HG02642 (cell line): ENCODE measurements around the gene OTC.

Experiments used
- ATAC-seq: cut with Tn5 transposase; IDR thresholded peaks from one replicate; pipeline ENCODE4 v1.9.1; 2021; ENCODE audit warnings: mild to moderate bottlenecking; ENCODE audit not compliant: unreplicated experiment, poor library complexity

Gene OTC

DNA sequence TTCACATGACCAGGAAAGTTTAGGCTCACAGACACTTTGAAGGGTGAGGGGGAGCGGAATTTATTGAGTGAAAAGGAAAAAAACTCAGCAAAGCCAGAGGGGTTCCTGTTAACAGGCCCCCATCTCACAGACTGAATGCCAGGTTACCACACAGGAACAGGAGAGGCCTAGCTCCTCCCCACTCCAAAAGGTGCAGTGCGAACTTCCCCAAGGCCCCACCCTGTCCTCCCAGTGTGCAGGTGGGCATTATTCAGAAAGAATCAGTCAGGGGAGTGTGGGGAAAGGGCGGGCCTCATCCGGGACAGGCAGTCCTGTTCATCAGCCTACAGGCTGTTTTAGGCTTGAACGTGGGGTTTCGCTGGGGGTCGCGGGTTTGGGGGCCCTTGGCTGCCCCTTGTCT is 4.0 kb downstream of the OTC start:
- ATAC-seq: no peak

DNA sequence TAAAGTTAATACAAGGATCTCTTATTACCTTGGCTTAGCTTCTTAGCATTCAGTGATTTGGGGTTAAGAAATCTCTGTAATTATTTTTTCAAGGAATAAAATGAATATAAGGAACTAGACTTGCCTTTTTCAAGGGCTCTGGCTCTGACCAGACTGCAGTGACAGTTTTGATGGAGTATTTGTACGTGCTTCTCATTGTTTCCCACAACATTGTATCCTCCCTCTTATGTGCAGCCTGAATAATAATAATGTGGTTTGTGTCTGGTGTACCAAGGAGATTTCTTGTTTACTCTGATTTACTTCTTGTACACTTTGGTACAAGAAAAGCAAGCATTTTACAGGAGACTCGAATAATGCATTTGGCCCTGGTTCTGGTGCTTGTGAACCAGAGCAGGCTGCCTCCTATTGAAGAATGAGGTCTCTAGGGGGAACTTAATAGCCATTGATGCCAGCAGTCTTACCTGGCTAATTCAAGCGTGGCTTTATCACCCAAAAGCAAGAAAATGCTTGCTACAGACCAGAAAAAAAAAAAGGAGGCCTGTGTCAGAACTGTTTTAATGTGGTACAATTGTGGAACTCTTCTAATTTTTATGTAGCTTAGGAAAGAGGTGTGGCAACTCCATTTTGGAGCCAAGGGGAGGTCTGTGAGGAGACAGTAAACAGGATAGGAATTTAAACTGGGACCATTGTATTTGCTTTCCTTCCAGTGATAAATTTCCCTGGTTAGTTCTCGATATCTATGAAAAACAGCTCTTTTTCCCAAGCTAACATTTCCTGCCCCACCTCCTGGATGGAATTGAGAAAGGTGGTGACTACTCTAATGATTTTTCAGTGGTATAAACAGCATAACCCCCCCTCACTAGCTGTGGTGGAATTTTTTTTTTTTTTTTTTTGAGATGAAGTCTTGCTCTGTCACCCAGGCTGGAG is 5.6 kb downstream of the OTC start:
- no peak for ATAC-seq

GRCh38 chrX:38363046-38363445 is 10.6 kb downstream of the OTC start:
- no peak for ATAC-seq

GRCh38 chrX:38365954-38366353 is 13.6 kb downstream of the OTC start:
- ATAC-seq: no peak

- no peak for ATAC-seq
These were observed 16.4 kb downstream of the OTC start for GRCh38 chrX:38368774-38369173.

DNA sequence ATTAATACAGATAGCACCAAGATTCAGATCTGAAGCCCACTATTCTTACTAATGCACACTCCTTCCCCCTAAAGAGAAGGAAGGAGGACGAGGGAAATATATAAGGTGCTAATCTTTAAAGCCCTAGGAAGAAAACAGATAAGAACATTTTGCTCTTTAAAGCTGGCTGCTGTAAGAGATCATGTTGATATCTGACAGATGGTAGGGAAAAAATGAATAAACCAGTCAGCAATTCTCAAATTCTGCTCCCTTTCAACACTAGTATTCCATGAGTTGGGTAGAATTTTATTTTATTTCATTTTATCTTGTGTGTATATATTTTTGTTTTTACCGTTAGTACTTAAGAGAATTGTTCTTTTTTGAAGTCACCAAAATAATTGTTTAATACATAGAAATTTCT is 19.2 kb downstream of the OTC start:
- ATAC-seq: no peak

DNA sequence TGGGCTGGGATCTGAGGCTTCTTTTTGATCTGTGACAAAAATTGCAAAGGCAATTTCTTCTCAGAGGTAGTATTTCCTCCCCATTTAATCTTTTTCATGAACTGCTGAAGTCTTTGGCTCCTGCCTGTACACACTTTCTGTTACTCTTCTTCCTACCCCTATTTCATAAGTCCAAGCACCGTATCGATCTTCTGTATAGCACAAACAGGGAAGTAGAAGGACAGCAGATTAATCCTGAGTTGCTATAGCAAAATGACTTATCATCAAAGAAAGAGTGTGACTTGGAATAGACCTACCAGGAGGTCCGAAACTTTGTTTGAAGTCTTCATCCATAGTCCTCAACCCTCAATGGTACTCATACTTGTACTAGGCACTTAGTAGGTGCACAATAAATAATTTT is 22.0 kb downstream of the OTC start:
- no peak for ATAC-seq

DNA sequence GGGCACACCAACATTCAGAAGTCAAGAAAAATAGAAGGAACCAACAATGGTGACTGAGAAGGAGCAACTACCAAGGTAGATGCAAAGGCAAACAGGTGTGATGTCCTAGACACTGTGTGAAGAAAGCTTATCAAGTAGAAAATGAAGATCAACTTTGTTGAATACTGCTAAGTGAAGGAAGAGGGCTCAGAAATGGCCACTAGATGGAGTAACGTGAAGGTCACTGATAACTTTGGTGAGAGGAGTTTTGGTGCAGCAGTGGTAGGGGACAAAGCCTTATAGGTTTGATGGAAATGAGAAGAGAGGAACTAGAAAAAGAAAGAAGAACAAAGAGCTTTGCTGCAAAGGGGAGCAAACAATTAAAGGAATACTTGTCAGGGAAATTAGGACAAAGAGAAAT is 23.5 kb downstream of the OTC start:
- no peak for ATAC-seq

DNA sequence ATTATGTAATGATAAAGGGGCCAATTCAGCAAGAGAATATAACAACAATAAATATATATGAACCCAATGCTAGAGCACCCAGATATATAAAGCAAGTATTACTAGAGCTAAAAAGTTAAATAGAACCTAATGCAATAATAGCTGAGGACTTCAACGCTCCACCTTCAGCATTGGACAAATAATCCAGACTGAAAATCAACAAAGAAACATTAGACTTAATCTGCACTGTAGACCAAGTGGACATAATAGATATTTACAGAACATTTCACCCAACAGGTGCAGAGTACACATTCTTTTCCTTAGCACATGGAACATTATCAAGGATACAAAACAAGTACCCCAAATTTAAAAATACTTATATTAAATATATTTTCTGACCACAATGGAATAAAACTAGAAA is 24.3 kb downstream of the OTC start:
- no peak for ATAC-seq

GRCh38 chrX:38379088-38379487 is 26.7 kb downstream of the OTC start:
- no peak for ATAC-seq

DNA sequence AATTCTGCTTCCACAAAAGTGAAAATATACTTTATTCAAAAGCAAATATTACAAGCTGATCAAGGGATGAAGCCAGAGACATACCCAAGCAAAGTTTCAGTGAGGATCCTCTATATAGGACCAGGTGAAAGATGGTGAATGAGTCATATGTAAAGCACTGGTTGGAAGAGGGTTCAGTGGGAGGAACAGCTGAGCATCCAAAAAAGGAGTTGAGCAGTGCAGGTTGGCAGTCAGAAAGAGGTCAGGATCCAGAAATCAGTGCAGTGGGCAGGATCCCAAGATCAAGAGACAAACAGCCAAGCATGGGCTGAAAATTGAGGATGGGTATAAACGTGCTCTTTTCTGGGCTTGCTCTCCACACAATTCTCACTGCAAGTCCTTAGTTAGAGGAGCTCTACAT is 30.3 kb downstream of the OTC start:
- ATAC-seq: no peak

DNA sequence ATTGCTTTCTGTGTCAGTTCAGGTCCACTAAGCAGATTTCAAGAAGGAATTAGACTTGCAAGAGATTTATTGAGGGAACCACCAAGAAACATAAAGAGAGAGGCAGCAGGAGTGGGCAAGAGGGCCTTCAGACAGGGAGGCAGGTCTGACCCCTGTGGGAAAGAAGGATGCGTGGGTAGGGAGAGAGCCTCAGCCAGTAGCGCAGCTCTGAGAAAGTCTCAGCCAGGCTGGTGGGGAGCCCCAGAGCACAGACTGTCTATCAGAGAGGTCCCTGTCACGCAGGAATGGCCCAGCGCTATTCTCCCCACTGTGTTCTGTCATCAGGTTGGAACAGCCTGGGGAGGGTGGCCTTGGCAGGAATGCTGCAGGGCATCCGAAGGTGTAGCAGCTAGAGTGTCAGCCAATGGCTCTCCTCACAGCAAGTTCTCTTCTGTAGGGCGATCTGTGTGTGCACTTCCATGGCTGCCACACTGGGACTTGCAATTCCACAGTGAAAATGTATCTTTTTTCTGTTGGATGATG is 48.0 kb downstream of the OTC start:
- no peak for ATAC-seq

DNA sequence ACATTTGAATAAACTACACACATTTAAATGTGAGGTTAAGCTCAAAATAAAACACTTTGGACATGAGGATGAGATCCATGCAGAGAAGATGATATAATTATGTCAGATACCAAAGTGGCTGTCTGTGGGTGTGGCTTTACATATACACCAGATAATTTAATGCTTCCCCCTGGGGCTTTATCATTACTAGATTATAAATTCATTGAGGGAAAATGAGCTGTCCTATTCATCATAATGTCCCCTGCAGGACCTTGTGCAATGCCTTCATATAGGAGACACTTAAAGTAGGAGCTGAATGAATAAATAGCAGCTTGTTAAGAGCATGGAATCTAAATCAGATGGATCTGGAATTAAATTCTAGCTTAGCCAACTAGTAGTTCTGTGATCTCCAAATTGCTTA is 49.7 kb downstream of the OTC start:
- no peak for ATAC-seq

- no peak for ATAC-seq
These were observed 51.4 kb downstream of the OTC start for GRCh38 chrX:38403834-38404233.

DNA sequence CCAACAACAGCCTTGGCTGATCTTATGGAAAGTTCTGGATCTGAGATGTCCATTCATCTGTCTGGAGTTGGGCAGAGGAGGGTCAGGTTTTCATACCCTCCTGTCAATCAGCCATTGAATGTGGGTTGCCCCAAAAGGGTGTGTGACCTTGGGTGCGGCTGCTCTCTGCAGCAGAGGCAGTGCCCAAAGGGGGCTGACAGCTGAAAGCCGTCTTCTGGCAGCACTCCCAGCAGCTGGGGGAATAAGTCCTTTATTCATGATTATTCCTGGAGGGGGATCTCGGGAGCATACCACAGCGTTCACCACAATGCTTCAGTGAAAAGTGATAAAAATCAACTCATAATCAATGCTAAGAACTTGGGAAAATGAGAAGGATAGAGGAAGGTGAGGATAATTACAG is 54.7 kb downstream of the OTC start:
- ATAC-seq: no peak

GRCh38 chrX:38409289-38409688 is 56.9 kb downstream of the OTC start:
- ATAC-seq: no peak

- ATAC-seq: no peak
These were observed 74.4 kb downstream of the OTC start for GRCh38 chrX:38426785-38427184.

DNA sequence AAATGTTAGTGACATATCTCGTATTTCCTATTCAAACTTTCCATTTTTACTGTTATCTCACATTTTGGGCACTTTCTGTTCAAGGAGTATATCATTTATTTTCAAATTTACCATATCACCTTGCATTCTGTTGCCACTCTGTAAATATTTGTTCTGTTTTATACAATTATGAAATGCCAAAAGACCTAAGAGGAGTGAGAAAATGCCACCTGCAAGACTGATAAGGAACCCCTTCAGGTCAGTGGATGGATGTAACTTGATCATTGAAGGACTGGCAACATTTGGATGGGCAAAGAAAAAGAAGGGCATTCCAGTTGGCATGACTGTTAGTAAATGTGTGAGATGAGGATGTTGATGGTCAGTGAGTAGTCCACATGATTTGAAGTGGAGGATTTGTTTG is 79.1 kb downstream of the OTC start:
- ATAC-seq: no peak

DNA sequence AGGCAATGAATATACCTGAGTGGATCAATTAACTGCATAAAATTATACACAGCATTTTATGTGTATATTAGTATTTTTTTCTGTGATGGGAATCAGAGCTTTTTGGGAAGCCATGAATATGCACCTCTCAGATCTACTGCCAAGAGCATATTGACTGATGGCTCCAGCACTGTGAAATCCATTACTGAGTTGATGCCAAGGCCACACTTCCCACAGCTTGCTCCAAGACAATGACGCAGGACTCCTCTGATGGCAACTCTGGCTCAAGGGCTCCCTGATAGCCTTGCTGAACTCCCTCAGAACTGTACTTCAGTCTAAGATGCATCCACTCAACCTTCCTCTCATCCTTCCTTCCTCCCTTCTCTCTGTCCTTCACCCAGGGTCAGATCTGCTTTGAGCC is 82.7 kb downstream of the OTC start:
- ATAC-seq: no peak

DNA sequence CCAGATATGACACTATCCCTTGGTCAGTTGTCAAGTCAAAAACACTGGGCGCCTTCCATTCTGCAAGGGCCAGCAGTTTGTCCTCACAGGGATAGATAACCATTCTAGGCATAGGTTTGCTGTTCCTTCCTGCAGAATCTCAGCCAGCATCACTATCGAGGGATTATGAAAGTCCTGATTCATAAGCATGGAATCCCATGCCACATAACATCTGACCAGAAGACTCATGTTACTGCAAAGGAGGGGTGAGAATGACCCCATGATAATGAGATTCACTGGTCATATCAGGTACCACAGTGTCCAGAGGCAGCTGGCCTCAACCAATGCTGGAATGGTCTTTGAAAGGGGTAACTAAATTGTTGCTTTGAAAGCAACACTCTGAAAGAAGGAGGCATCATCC is 84.7 kb downstream of the OTC start:
- ATAC-seq: no peak

DNA sequence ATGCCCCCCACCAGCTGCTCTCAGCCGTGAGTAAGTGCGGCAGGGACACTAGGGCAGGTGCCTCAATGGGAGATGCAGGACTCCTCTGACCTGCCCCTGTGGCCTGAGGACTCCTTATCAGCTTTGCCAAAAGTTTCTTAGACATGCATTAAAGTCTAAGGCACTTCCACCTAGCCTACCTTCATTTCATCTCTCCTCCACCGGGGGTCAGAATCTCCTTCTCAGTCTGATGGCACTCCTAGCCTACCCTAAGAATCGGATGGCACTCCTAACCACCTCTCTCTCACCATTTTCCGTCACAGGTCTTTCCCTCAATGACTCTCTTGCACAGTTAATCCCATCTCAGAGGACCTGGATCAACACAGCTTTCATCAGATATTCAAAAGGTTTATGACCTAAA is 85.9 kb downstream of the OTC start:
- no peak for ATAC-seq

DNA sequence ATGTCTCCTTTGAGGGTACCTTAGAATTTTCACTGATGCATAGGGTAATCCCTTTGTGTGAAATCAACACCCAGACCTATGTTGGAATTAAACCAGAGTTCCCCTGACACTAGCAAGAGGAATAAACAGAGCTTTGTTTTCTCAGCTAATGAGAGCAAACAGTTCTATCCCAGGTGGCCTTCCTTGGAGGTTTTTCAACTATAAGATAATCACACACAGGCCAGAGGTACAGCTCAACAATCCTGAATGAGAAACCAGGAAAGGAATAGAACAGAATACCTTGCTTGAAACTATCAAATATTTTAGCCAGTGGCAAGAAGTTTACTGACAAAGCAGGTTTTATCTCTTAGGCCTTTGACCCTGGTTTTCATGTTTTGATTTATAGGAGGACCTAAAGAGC is 100.2 kb downstream of the OTC start:
- no peak for ATAC-seq
